Effector CD4-positive, alpha-beta T cell (primary cell): Measurements from ENCODE around the gene DTNBP1.

Source experiments
- DNase-seq: peaks from one replicate; pipeline ENCODE4 v3.0.0-alpha.2; 2020

The DTNBP1 gene

GRCh38 chr6:15513131-15513771, 149.6 kb downstream of the DTNBP1 start:
- DNase-seq = no peak

GRCh38 chr6:15512721-15513120, 150.1 kb downstream of the DTNBP1 start:
- DNase-seq = no peak

GRCh38 chr6:15512126-15512525, 150.7 kb downstream of the DTNBP1 start:
- DNase-seq = no peak

- DNase-seq = no peak
Observed at GRCh38 chr6:15511248-15512125, 151.3 kb downstream of the DTNBP1 start.

- no peak for DNase-seq
Observed at GRCh38 chr6:15510536-15511247, 152.1 kb downstream of the DTNBP1 start.

GRCh38 chr6:15510121-15510520, 152.7 kb downstream of the DTNBP1 start:
- no peak for DNase-seq

- DNase-seq = no peak
Observed at GRCh38 chr6:15509335-15509933, 153.4 kb downstream of the DTNBP1 start.

GRCh38 chr6:15508931-15509330, 153.9 kb downstream of the DTNBP1 start:
- no peak for DNase-seq

GRCh38 chr6:15508441-15508871, 154.4 kb downstream of the DTNBP1 start:
- no peak for DNase-seq

- no peak for DNase-seq
Observed at GRCh38 chr6:15507746-15508145, 155.1 kb downstream of the DTNBP1 start.

- no peak for DNase-seq
Observed at GRCh38 chr6:15507221-15507620, 155.6 kb downstream of the DTNBP1 start.

GRCh38 chr6:15506066-15506465, 156.8 kb downstream of the DTNBP1 start:
- DNase-seq = no peak

- DNase-seq = no peak
Observed at GRCh38 chr6:15505463-15505918, 157.3 kb downstream of the DTNBP1 start.

GRCh38 chr6:15504581-15505350, 158.1 kb downstream of the DTNBP1 start:
- no peak for DNase-seq

- no peak for DNase-seq
Observed at GRCh38 chr6:15504040-15504495, 158.8 kb downstream of the DTNBP1 start.

- no peak for DNase-seq
Observed at GRCh38 chr6:15503346-15503680, 159.5 kb downstream of the DTNBP1 start.

GRCh38 chr6:15502446-15503345, 160.1 kb downstream of the DTNBP1 start:
- DNase-seq = no peak

- DNase-seq = no peak
Observed at GRCh38 chr6:15501826-15502445, 160.9 kb downstream of the DTNBP1 start.

- DNase-seq = no peak
Observed at GRCh38 chr6:15500901-15501825, 161.7 kb downstream of the DTNBP1 start.
